Endothelial cell of umbilical vein (primary cell): ENCODE data around the gene NAT16. TPM values are rescaled to one million over a fixed set of nuclear protein-coding genes. Genes with fewer than 3 reads are reported as not detected.
A peak's percentile ranks its signal among the peaks of the same experiment; 100 is the strongest.

ENCODE experiments used
- BruUV-seq: library from RNA; stranded (reverse); fragments of 400-500 nt; replicated peaks from 2 replicates; lab custom pipeline; 2021; lab: Mats Ljungman, UMichigan
- CTCF ChIA-PET: fragments of 300-600, 350-600 bp; sonication (Branson Sonifier 250); formaldehyde crosslinking; loops from one replicate; lab custom pipeline; 2021; ENCODE audit warnings: antibody characterized with exemption, inconsistent platforms; lab: Charles Lee
- POLR2A ChIA-PET: fragments of 300-600, 350-600 bp; sonication (Branson Sonifier 250); formaldehyde crosslinking; loops from one replicate; lab custom pipeline; 2021; ENCODE audit warnings: antibody characterized with exemption, inconsistent platforms; lab: Charles Lee
- DNase-seq: peaks from one replicate; pipeline ENCODE4 v3.0.0-alpha.2; 2011; ENCODE audit warnings: low read depth, low spot score
- FAIRE-seq: peaks from 2 replicates; lab custom pipeline; 2011; peaks lifted over from hg19 to GRCh38; lab: Jason Lieb, UNC
- H2AFZ ChIP-seq: 2 replicates; pipeline ENCODE4 v1.6.0; 2012; ENCODE audit warnings: low read depth, low read length, control low read depth, inconsistent platforms
- H3K27ac ChIP-seq: 2 replicates; pipeline ENCODE4 v1.5.1; 2011; ENCODE audit warnings: low read depth, mild to moderate bottlenecking, control low read depth, low read length, moderate library complexity; ENCODE audit not compliant: insufficient read depth
- H3K27me3 ChIP-seq, 2 experiments: 2 replicates each; pipeline versions ENCODE4 v1.6.0 to v1.6.1; 2011; ENCODE audit warnings: low read length in 2 of 2, mixed read lengths in 1 of 2; ENCODE audit not compliant: control insufficient read depth in 2 of 2, insufficient read depth in 2 of 2
- H3K36me3 ChIP-seq, 2 experiments: 2 replicates in 1 of 2; 3 replicates in 1 of 2; pipeline ENCODE4 v1.5.1; 2011; ENCODE audit warnings: low read length in 2 of 2, mild to moderate bottlenecking in 1 of 2, moderate library complexity in 1 of 2; ENCODE audit not compliant: control insufficient read depth in 2 of 2, insufficient read depth in 2 of 2; ENCODE audit errors: extremely low read depth in 1 of 2
- H3K4me1 ChIP-seq: 3 replicates; pipeline ENCODE4 v1.5.1; 2011; ENCODE audit warnings: mild to moderate bottlenecking, low read length; ENCODE audit not compliant: control insufficient read depth, insufficient read depth; ENCODE audit errors: extremely low read depth
- H3K4me2 ChIP-seq: 2 replicates; pipeline ENCODE4 v1.6.1; 2011; ENCODE audit warnings: low read length, control low read depth, mixed read lengths; ENCODE audit not compliant: insufficient read depth
- H3K4me3 ChIP-seq, 3 experiments: fragments of 200-600 bp in 1 of 3; sonication (generic), shearing (Covaris generic) in 1 of 3; replicated peaks in 1 of 3; 2 replicates each; pipeline ENCODE4 v1.5.1; 2011 to 2016; ENCODE audit warnings: control low read depth in 3 of 3, low read length in 3 of 3, mild to moderate bottlenecking in 2 of 3, inconsistent platforms in 1 of 3, low read depth in 1 of 3, moderate library complexity in 1 of 3; ENCODE audit not compliant: insufficient read depth in 1 of 3
- H3K79me2 ChIP-seq: 2 replicates; pipeline ENCODE4 v1.6.0; 2012; ENCODE audit warnings: low read length, inconsistent platforms; ENCODE audit not compliant: control insufficient read depth, insufficient read depth
- H3K9ac ChIP-seq: replicated peaks from 2 replicates; pipeline ENCODE3; 2011; ENCODE audit warnings: low read length, control low read depth; ENCODE audit not compliant: insufficient read depth; ENCODE audit errors: extremely low read depth
- H3K9me1 ChIP-seq: replicated peaks from 3 replicates; pipeline ENCODE4 v1.6.0; 2011; ENCODE audit warnings: mild to moderate bottlenecking, low read length; ENCODE audit not compliant: control insufficient read depth, insufficient read depth; ENCODE audit errors: extremely low read depth
- H3K9me3 ChIP-seq: replicated peaks from 2 replicates; pipeline ENCODE4 v1.5.1; 2012; ENCODE audit warnings: low read length, inconsistent platforms; ENCODE audit not compliant: control insufficient read depth, insufficient read depth
- H4K20me1 ChIP-seq: replicated peaks from 2 replicates; pipeline ENCODE3; 2011; ENCODE audit warnings: mild to moderate bottlenecking, low read length; ENCODE audit not compliant: control insufficient read depth, insufficient read depth; ENCODE audit errors: extremely low read depth
- EZH2 ChIP-seq: IDR thresholded peaks from 2 replicates; pipeline ENCODE4 v1.6.1; 2012; ENCODE audit warnings: borderline replicate concordance, low read depth, mild to moderate bottlenecking, moderate library complexity, low read length, inconsistent platforms; ENCODE audit not compliant: severe bottlenecking
- FOS ChIP-seq: IDR thresholded peaks from 2 replicates; pipeline ENCODE4 v1.6.1; 2011; ENCODE audit warnings: mild to moderate bottlenecking, low read length, moderate library complexity, borderline replicate concordance; ENCODE audit not compliant: insufficient read depth
- GATA2 ChIP-seq: IDR thresholded peaks from 2 replicates; pipeline ENCODE4 v1.7.0; 2011; ENCODE audit warnings: low read depth, mild to moderate bottlenecking, moderate library complexity, mixed read lengths, low read length; ENCODE audit not compliant: insufficient read length, insufficient read depth
- JUN ChIP-seq: IDR thresholded peaks from 2 replicates; pipeline ENCODE4 v1.6.1; 2011; ENCODE audit warnings: borderline replicate concordance, low read depth; ENCODE audit not compliant: insufficient read length, insufficient read depth
- MYC ChIP-seq: IDR thresholded peaks from one replicate; pipeline ENCODE4 v1.6.1; 2011; ENCODE audit warnings: mild to moderate bottlenecking, low read depth, low read length
- POLR2A ChIP-seq: IDR thresholded peaks from 2 replicates; pipeline ENCODE4 v1.6.1; 2012; ENCODE audit warnings: low read depth, mild to moderate bottlenecking, control low read depth, low read length
- POLR2AphosphoS5 ChIP-seq: IDR thresholded peaks from 2 replicates; pipeline ENCODE4 v1.6.1; 2012; ENCODE audit warnings: low read depth, mild to moderate bottlenecking, control low read depth, low read length, moderate library complexity; ENCODE audit not compliant: insufficient read depth
- dilution Hi-C: fragments of 300-500 bp; cut with MboI; formaldehyde crosslinking; loops from one replicate; pipeline ENCODE4 v1.15.0; 2019; ENCODE audit warnings: low sequenced_read_pairs; ENCODE audit not compliant: extremely low pct_ligation_motif_present
- intact Hi-C: fragments of 100-400 bp; cut with micrococcal nuclease; formaldehyde crosslinking; loops from one replicate; pipeline ENCODE4 v1.10.0; 2022
- polyA plus RNA-seq, 4 experiments: library from polyadenylated mRNA; depleted of rRNA in 3 of 4; stranded (reverse) in 3 of 4; unstranded in 1 of 4; fragments of >200 nt; gene quantifications; 2 replicates each; pipeline versions ENCODE4 v1.2.1 to v1.2.3, GENCODE V29; 2011 to 2012; ENCODE audit warnings: missing spikeins in 1 of 4
- total RNA-seq: library from RNA; stranded (reverse); gene quantifications from 2 replicates; pipeline ENCODE4 v1.2.3, GENCODE V29; 2021
- TF ChIP-seq, protein P1 (sequence below): IDR thresholded peaks from 2 replicates; pipeline ENCODE4 v1.6.1; 2011; ENCODE audit not compliant: insufficient read depth, insufficient read length
- TF ChIP-seq, protein P2 (sequence below), 2 donors: IDR thresholded peaks; 1 replicate in 1 of 2; 2 replicates in 1 of 2; pipeline ENCODE4 v1.5.1; 2011; ENCODE audit warnings: low read length in 2 of 2, mild to moderate bottlenecking in 2 of 2, moderate library complexity in 2 of 2, control low read depth in 1 of 2, inconsistent platforms in 1 of 2, low read depth in 1 of 2; ENCODE audit not compliant: insufficient read depth in 1 of 2; ENCODE audit errors: extremely low read depth in 1 of 2

NAT16 gene
- total and polyA plus RNA-seq, 2 donors (not counting 3 experiments of a cell fraction or from before 2014, with no cell fraction given), result not detected

DNA sequence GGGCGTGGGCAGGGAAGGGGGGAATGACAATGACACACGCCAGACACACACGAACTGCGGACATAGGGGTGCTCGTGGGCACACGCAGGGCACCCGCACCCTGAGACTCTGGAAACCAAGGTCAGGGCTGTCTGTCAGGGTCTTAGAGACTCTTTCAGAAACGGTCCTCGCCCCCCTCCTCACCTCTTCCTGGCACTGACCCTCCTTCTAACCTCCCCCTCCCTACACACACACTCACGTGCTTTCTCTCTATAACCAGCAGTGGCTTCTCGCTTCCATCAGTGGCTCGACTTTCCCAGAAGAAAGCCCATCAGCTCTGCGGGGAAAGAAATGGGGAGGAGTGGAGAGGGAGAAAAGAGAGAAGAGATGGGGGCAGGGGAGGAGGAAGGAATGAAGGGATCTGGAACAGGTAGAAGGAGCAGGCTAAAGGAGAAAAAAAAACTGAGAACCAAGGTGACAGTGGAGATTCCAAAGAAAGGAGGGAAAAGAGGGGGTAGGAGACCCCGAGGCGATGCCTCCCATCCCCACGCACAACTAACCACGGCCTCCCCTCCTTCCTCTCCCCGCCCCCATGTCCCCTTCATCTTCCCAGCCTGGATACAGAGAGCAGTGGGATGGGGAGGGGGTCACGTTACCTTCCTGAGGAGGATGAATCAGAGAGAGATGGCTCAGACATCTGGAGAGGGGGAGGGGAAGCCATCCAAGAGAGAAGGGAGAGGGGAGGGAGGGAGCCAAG, 13.0 kb downstream of the NAT16 start:
- Histone ChIP-seq H3K9me3 (no peaks in the 10 kb centered on the region), H3K27me3 (peaks cover 69 to 76% of the 10 kb centered on the region in 2 experiments), H3K4me3 (no peak overlapping the region), H3K9me1 (no peaks in the 10 kb centered on the region), H3K4me1 (peaks cover 16% of the 10 kb centered on the region), H3K27ac (no peak overlapping the region), H3K4me2 (no peak overlapping the region), H2AFZ (no peak overlapping the region), H3K36me3 (no peaks in the 10 kb centered on the region), H3K9ac (no peak overlapping the region), H4K20me1 (no peaks in the 10 kb centered on the region), H3K79me2 (no peaks in the 10 kb centered on the region)
- POLR2A ChIA-PET, result no interaction called here
- CTCF ChIA-PET, result interaction anchor here (0.7 kb wide), 1 partner anchor 35 kb away, joined by 3 read pairs; no protein-coding TSS in a partner anchor
- DNase-seq (no peak), FAIRE-seq (no peak)
- dilution Hi-C loops (no loop called here), intact Hi-C loops (loop anchor here (10.0 kb wide), 1 partner anchor 272 kb away; the partner anchor contains the start of gene ACHE)
- BruUV-seq, result no TSS peak
- no peak for TF ChIP-seq GATA2
- TF ChIP-seq EZH2, result peak; percentile 48

DNA sequence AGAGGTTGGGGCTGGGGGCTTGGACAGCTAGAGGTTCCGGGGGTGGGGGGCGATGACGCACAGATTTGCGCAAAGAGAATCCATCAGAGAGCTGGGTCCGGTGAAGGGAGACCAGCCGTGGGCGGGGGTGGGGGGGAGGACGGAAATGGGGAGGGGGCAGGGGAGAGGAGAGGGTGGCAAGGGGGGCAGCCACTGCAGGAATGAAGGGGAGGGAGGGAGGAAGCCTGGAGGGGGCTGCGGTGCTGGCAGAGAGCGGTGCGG, 13.5 kb downstream of the NAT16 start:
- peaks cover 16% of the 10 kb centered on the region for H3K4me1 ChIP-seq
- peaks cover 64 to 71% of the 10 kb centered on the region in 2 experiments for H3K27me3 ChIP-seq
- FAIRE-seq, result no peak
- no peak overlapping the region for H3K9ac ChIP-seq
- TF ChIP-seq, protein P1, sequence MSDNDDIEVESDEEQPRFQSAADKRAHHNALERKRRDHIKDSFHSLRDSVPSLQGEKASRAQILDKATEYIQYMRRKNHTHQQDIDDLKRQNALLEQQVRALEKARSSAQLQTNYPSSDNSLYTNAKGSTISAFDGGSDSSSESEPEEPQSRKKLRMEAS, result no peak
- TF ChIP-seq FOS, result no peak
- no peak for TF ChIP-seq EZH2
- no peak for TF ChIP-seq POLR2A
- no peak for TF ChIP-seq POLR2AphosphoS5
- TF ChIP-seq GATA2, result no peak
- TF ChIP-seq, protein P2, sequence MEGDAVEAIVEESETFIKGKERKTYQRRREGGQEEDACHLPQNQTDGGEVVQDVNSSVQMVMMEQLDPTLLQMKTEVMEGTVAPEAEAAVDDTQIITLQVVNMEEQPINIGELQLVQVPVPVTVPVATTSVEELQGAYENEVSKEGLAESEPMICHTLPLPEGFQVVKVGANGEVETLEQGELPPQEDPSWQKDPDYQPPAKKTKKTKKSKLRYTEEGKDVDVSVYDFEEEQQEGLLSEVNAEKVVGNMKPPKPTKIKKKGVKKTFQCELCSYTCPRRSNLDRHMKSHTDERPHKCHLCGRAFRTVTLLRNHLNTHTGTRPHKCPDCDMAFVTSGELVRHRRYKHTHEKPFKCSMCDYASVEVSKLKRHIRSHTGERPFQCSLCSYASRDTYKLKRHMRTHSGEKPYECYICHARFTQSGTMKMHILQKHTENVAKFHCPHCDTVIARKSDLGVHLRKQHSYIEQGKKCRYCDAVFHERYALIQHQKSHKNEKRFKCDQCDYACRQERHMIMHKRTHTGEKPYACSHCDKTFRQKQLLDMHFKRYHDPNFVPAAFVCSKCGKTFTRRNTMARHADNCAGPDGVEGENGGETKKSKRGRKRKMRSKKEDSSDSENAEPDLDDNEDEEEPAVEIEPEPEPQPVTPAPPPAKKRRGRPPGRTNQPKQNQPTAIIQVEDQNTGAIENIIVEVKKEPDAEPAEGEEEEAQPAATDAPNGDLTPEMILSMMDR (IDR thresholded peaks at IDR 0.05; ENCODE audit: extremely low read depth in 1 of 2, insufficient read depth in 1 of 2, low read depth in 1 of 2, low read length in 2 of 2), result no peak
- TF ChIP-seq JUN, result no peak
- TF ChIP-seq MYC, result no peak
- no peak overlapping the region for H3K4me2 ChIP-seq
- H3K36me3 ChIP-seq, result no peaks in the 10 kb centered on the region
- no peak for DNase-seq
- H4K20me1 ChIP-seq, result no peaks in the 10 kb centered on the region
- no TSS peak for BruUV-seq
- no peaks in the 10 kb centered on the region for H3K9me3 ChIP-seq
- dilution Hi-C loops (no loop called here), intact Hi-C loops (loop anchor here (10.0 kb wide), 1 partner anchor 272 kb away; the partner anchor contains the start of gene ACHE)
- H2AFZ ChIP-seq, result no peak overlapping the region
- ChIA-PET POLR2A (interaction anchor here (0.5 kb wide), 1 partner anchor 37 kb away, joined by 9 read pairs; no protein-coding TSS in a partner anchor), CTCF (interaction anchor here (0.7 to 1.7 kb wide), 2 partner anchors 35 to 124 kb away, joined by 3 to 5 read pairs; no protein-coding TSS in a partner anchor)
- H3K9me1 ChIP-seq, result no peaks in the 10 kb centered on the region
- no peak overlapping the region for H3K27ac ChIP-seq
- H3K79me2 ChIP-seq, result no peaks in the 10 kb centered on the region
- H3K4me3 ChIP-seq, result no peak overlapping the region
